Lower leg skin (tissue), 3 donors: ENCODE measurements around the gene ANKRD39.

Experiments used
- POLR2A ChIP-seq, 2 donors: fragments of 450-650 bp; IDR thresholded peaks; one replicate each; pipeline ENCODE4 v1.6.1; 2016 to 2017; ENCODE audit warnings: antibody characterized with exemption in 2 of 2, mild to moderate bottlenecking in 1 of 2, moderate library complexity in 1 of 2
- TF ChIP-seq, protein P1 (sequence below), 3 donors: fragments of 450-650 bp; IDR thresholded peaks; one replicate each; pipeline ENCODE4 v1.5.1; 2016; ENCODE audit warnings: antibody characterized with exemption in 3 of 3, mild to moderate bottlenecking in 3 of 3, moderate library complexity in 2 of 3

DNA sequence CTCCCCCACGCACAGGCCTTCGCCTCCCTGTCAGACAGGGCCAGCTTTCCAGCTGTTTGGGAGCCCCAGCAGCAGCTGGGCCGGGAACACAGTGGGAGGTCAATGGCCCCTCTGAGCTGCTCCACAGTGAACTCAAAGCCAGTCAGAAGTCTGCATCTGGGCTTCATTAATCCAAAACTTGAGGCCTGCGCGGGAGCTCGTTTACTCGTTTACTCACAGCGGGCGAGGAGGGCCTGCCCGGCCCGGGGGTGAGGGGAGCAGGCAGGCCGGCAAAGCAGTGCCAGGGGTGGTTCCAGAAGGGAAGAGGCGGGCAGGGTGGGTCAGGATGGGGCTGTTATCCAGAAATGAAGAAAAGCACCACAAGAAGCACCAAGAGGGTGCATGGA is 48.9 kb upstream of the ANKRD39 start:
- TF ChIP-seq, protein P1, sequence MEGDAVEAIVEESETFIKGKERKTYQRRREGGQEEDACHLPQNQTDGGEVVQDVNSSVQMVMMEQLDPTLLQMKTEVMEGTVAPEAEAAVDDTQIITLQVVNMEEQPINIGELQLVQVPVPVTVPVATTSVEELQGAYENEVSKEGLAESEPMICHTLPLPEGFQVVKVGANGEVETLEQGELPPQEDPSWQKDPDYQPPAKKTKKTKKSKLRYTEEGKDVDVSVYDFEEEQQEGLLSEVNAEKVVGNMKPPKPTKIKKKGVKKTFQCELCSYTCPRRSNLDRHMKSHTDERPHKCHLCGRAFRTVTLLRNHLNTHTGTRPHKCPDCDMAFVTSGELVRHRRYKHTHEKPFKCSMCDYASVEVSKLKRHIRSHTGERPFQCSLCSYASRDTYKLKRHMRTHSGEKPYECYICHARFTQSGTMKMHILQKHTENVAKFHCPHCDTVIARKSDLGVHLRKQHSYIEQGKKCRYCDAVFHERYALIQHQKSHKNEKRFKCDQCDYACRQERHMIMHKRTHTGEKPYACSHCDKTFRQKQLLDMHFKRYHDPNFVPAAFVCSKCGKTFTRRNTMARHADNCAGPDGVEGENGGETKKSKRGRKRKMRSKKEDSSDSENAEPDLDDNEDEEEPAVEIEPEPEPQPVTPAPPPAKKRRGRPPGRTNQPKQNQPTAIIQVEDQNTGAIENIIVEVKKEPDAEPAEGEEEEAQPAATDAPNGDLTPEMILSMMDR (IDR thresholded peaks at IDR 0.05), result no peak
- no peak for TF ChIP-seq POLR2A (IDR thresholded peaks at IDR 0.05)
